H1 (cell line): ENCODE results near the gene CDC42EP4. TPM values are rescaled to one million over a fixed set of nuclear protein-coding genes. Genes with fewer than 3 reads are reported as not detected.

Source experiments
- CTCF ChIA-PET: fragments of 300-600 bp; sonication (Branson Sonifier 250); formaldehyde crosslinking; loops from one replicate; lab custom pipeline; 2021; ENCODE audit not compliant: partially characterized antibody; lab: Charles Lee
- POLR2A ChIA-PET: fragments of 300-600 bp; sonication (Branson Sonifier 250); formaldehyde crosslinking; loops from one replicate; lab custom pipeline; 2021; ENCODE audit warnings: inconsistent platforms; ENCODE audit not compliant: partially characterized antibody; lab: Charles Lee
- DNase-seq, 2 experiments: peaks; one replicate each; pipeline versions ENCODE4 v3.0.0 to v3.0.0-alpha.2; 2010 to 2022; ENCODE audit warnings: low spot score in 2 of 2, low read depth in 1 of 2, mixed read lengths in 1 of 2
- FAIRE-seq: peaks from 2 replicates; lab custom pipeline; 2011; peaks lifted over from hg19 to GRCh38; lab: Jason Lieb, UNC
- H2AFZ ChIP-seq: 2 replicates; pipeline ENCODE4 v1.8.1; 2012; ENCODE audit warnings: low read length, inconsistent platforms
- H2AK5ac ChIP-seq: 2 replicates; pipeline ENCODE4 v1.6.1; 2013; ENCODE audit warnings: low read depth, low read length
- H2BK120ac ChIP-seq: replicated peaks from 2 replicates; pipeline ENCODE3; 2013; ENCODE audit warnings: low read depth, low read length, inconsistent platforms
- H2BK12ac ChIP-seq: 2 replicates; pipeline ENCODE4 v1.6.1; 2013; ENCODE audit warnings: low read depth, low read length
- H2BK15ac ChIP-seq: 2 replicates; pipeline ENCODE4 v1.6.1; 2013; ENCODE audit warnings: low read length
- H2BK20ac ChIP-seq: 2 replicates; pipeline ENCODE4 v1.6.1; 2013; ENCODE audit warnings: low read length
- H2BK5ac ChIP-seq: 2 replicates; pipeline ENCODE4 v1.6.1; 2013; ENCODE audit warnings: low read depth, low read length
- H3K14ac ChIP-seq: 2 replicates; pipeline ENCODE4 v1.6.1; 2013; ENCODE audit warnings: inconsistent platforms; ENCODE audit not compliant: insufficient read length
- H3K18ac ChIP-seq: 2 replicates; pipeline ENCODE4 v1.6.1; 2013; ENCODE audit warnings: low read length; ENCODE audit errors: extremely low read depth
- H3K23ac ChIP-seq: 2 replicates; pipeline ENCODE4 v1.6.1; 2013; ENCODE audit warnings: inconsistent platforms; ENCODE audit not compliant: insufficient read length
- H3K23me2 ChIP-seq: 2 replicates; pipeline ENCODE4 v1.6.1; 2013; ENCODE audit warnings: low read depth, low read length
- H3K27ac ChIP-seq: 2 replicates; pipeline ENCODE4 v1.6.1; 2011; ENCODE audit warnings: low read depth, low read length, inconsistent platforms
- H3K27me3 ChIP-seq, 4 experiments: replicated peaks in 1 of 4; 1 replicate in 1 of 4; 2 replicates in 3 of 4; pipeline versions ENCODE4 v1.6.1 to v1.8.1; 2011 to 2013; ENCODE audit warnings: low read length in 3 of 4, mild to moderate bottlenecking in 3 of 4, inconsistent platforms in 2 of 4, mixed read lengths in 2 of 4, moderate library complexity in 1 of 4; ENCODE audit not compliant: control insufficient read depth in 3 of 4, insufficient read depth in 3 of 4; ENCODE audit errors: extremely low read depth in 1 of 4
- H3K36me3 ChIP-seq, 4 experiments: 2 replicates each; pipeline versions ENCODE4 v1.6.1 to v1.8.1; 2011 to 2013; ENCODE audit warnings: mild to moderate bottlenecking in 4 of 4, low read length in 3 of 4, moderate library complexity in 2 of 4, control low read depth in 1 of 4, inconsistent platforms in 1 of 4; ENCODE audit not compliant: insufficient read depth in 4 of 4, control insufficient read depth in 2 of 4
- H3K4ac ChIP-seq: replicated peaks from 2 replicates; pipeline ENCODE3; 2013; ENCODE audit warnings: low read length, low read depth, mixed read lengths, inconsistent platforms; ENCODE audit not compliant: insufficient read length
- H3K4me1 ChIP-seq, 4 experiments: replicated peaks in 1 of 4; 1 replicate in 1 of 4; 2 replicates in 3 of 4; pipeline versions ENCODE4 v1.6.1 to v1.8.1; 2011 to 2013; ENCODE audit warnings: low read length in 3 of 4, inconsistent platforms in 2 of 4, mixed read lengths in 1 of 4; ENCODE audit not compliant: insufficient read depth in 4 of 4, control insufficient read depth in 3 of 4
- H3K4me2 ChIP-seq, 2 experiments: 2 replicates each; pipeline versions ENCODE4 v1.6.1 to v1.8.1; 2011 to 2013; ENCODE audit warnings: low read depth in 2 of 2, low read length in 2 of 2, control low read depth in 1 of 2, inconsistent platforms in 1 of 2, mild to moderate bottlenecking in 1 of 2; ENCODE audit not compliant: insufficient read depth in 1 of 2
- H3K4me3 ChIP-seq, 4 experiments: fragments of 200-600, 300-600 bp in 1 of 4; sonication (generic), shearing (Covaris generic), sonication (Bioruptor Twin) in 1 of 4; 2 replicates each; pipeline versions ENCODE4 v1.5.1 to v1.8.1; 2011 to 2016; ENCODE audit warnings: low read length in 4 of 4, low read depth in 3 of 4, control low read depth in 2 of 4, inconsistent platforms in 2 of 4, mild to moderate bottlenecking in 2 of 4, mixed read lengths in 1 of 4, moderate library complexity in 1 of 4; ENCODE audit not compliant: insufficient read depth in 2 of 4; ENCODE audit errors: extremely low read depth in 1 of 4
- H3K56ac ChIP-seq: replicated peaks from 2 replicates; pipeline ENCODE3; 2013; ENCODE audit warnings: low read depth, mild to moderate bottlenecking, mixed read lengths, low read length, inconsistent platforms; ENCODE audit not compliant: insufficient read length
- H3K79me1 ChIP-seq: 2 replicates; pipeline ENCODE4 v1.6.1; 2013; ENCODE audit warnings: low read depth, low read length, control low read depth
- H3K79me2 ChIP-seq, 2 experiments: 2 replicates each; pipeline versions ENCODE4 v1.6.1 to v1.8.1; 2012 to 2013; ENCODE audit warnings: low read length in 2 of 2, mild to moderate bottlenecking in 2 of 2, inconsistent platforms in 1 of 2; ENCODE audit not compliant: insufficient read depth in 2 of 2, control insufficient read depth in 1 of 2
- H3K9ac ChIP-seq, 4 experiments: replicated peaks in 1 of 4; 1 replicate in 1 of 4; 2 replicates in 3 of 4; pipeline versions ENCODE4 v1.6.1 to v1.8.1; 2011 to 2013; ENCODE audit warnings: low read depth in 3 of 4, low read length in 3 of 4, control low read depth in 2 of 4, mild to moderate bottlenecking in 2 of 4, moderate library complexity in 2 of 4, inconsistent platforms in 1 of 4; ENCODE audit errors: extremely low read depth in 1 of 4
- H3K9me3 ChIP-seq, 2 experiments: 2 replicates each; pipeline versions ENCODE4 v1.6.1 to v1.8.1; 2012 to 2013; ENCODE audit warnings: mild to moderate bottlenecking in 2 of 2, moderate library complexity in 2 of 2, control low read depth in 1 of 2, inconsistent platforms in 1 of 2, low read depth in 1 of 2, low read length in 1 of 2, mixed read lengths in 1 of 2; ENCODE audit not compliant: insufficient read depth in 2 of 2
- H4K20me1 ChIP-seq, 2 experiments: replicated peaks in 1 of 2; 2 replicates each; pipeline versions ENCODE3 to v1.8.1; 2011 to 2013; ENCODE audit warnings: inconsistent platforms in 2 of 2, low read length in 2 of 2, mild to moderate bottlenecking in 1 of 2; ENCODE audit not compliant: insufficient read depth in 2 of 2, control insufficient read depth in 1 of 2
- H4K5ac ChIP-seq: 2 replicates; pipeline ENCODE4 v1.6.1; 2013; ENCODE audit warnings: low read length, low read depth, mixed read lengths, inconsistent platforms; ENCODE audit not compliant: insufficient read length
- H4K8ac ChIP-seq: 2 replicates; pipeline ENCODE4 v1.8.0; 2013; ENCODE audit warnings: mild to moderate bottlenecking, moderate library complexity, low read length, inconsistent platforms; ENCODE audit not compliant: insufficient read depth; ENCODE audit errors: extremely low read depth
- H4K91ac ChIP-seq: replicated peaks from 2 replicates; pipeline ENCODE3; 2013; ENCODE audit warnings: low read length, mixed read lengths, inconsistent platforms; ENCODE audit not compliant: insufficient read length
- ASH2L ChIP-seq: fragments of 200-600, 300-600 bp; sonication (generic); IDR thresholded peaks from one replicate; pipeline ENCODE4 v1.7.1; 2017; ENCODE audit warnings: low read length
- BACH1 ChIP-seq: IDR thresholded peaks from 2 replicates; pipeline ENCODE4 v1.6.1; 2012; ENCODE audit warnings: low read length, improper control_type of control experiment
- CBX8 ChIP-seq: fragments of 300-800, 300-1000 bp; sonication (generic); IDR thresholded peaks from 2 replicates; pipeline ENCODE4 v1.7.1; 2016; ENCODE audit warnings: low read depth, low read length, borderline replicate concordance
- CTBP2 ChIP-seq: IDR thresholded peaks from 2 replicates; pipeline ENCODE4 v1.7.0; 2011; ENCODE audit warnings: borderline replicate concordance, mild to moderate bottlenecking, moderate library complexity, mixed read lengths, low read length; ENCODE audit not compliant: insufficient read depth, insufficient read length
- E2F6 ChIP-seq: IDR thresholded peaks from 2 replicates; pipeline ENCODE4 v1.6.1; 2012; ENCODE audit warnings: inconsistent platforms
- EZH2 ChIP-seq: fragments of 200-600 bp; sonication (generic); IDR thresholded peaks from 2 replicates; pipeline ENCODE4 v1.7.1; 2012; ENCODE audit warnings: low read depth, mild to moderate bottlenecking, moderate library complexity, low read length, inconsistent platforms; ENCODE audit not compliant: severe bottlenecking
- HDAC6 ChIP-seq: IDR thresholded peaks from one replicate; pipeline ENCODE4 v1.7.1; 2012; ENCODE audit warnings: low read depth, mild to moderate bottlenecking, inconsistent platforms, low read length, moderate library complexity
- JUND ChIP-seq: IDR thresholded peaks from 2 replicates; pipeline ENCODE4 v1.6.1; 2011; ENCODE audit warnings: mild to moderate bottlenecking, improper control_type of control experiment, low read length
- PHF8 ChIP-seq: fragments of 200-600 bp; sonication (generic); conservative IDR thresholded peaks from 2 replicates; pipeline ENCODE4 v1.7.1; 2012; ENCODE audit warnings: low read depth, mild to moderate bottlenecking, inconsistent platforms, low read length, moderate library complexity
- POU5F1 ChIP-seq: IDR thresholded peaks from 2 replicates; pipeline ENCODE4 v1.6.1; 2011; ENCODE audit warnings: low read depth, mild to moderate bottlenecking, low read length, moderate library complexity
- SIRT6 ChIP-seq: IDR thresholded peaks from one replicate; pipeline ENCODE4 v1.7.1; 2012; ENCODE audit warnings: low read length, inconsistent platforms
- SIX5 ChIP-seq: IDR thresholded peaks from 2 replicates; pipeline ENCODE4 v1.6.1; 2011; ENCODE audit warnings: mild to moderate bottlenecking, low read depth, low read length
- SRF ChIP-seq: IDR thresholded peaks from 2 replicates; pipeline ENCODE4 v1.6.1; 2011; ENCODE audit warnings: mild to moderate bottlenecking, low read depth, low read length, moderate library complexity
- YY1 ChIP-seq: IDR thresholded peaks from 2 replicates; pipeline ENCODE4 v1.6.1; 2011; ENCODE audit warnings: low read depth, mild to moderate bottlenecking, low read length
- WGBS, 2 experiments: shearing (Covaris generic) in 1 of 2; methylation state at CpG; one replicate each; pipeline versions ENCODE4 v1.1.6 to v1.1.7; 2013 to 2015; ENCODE audit warnings: low lambda C conversion rate in 2 of 2, mixed read lengths in 2 of 2, inconsistent platforms in 1 of 2, low coverage in 1 of 2, missing lambda C conversion rate in 1 of 2; ENCODE audit not compliant: insufficient replicate concordance in 2 of 2, insufficient coverage in 1 of 2, insufficient read length in 1 of 2; ENCODE audit errors: extremely low coverage in 1 of 2, missing lambda C conversion rate in 1 of 2; 5-methylcytosine and 5-hydroxymethylcytosine counted together
- polyA plus RNA-seq, 7 experiments: library from polyadenylated mRNA; depleted of rRNA in 3 of 7; stranded (reverse) in 5 of 7; unstranded in 2 of 7; fragments of >200 nt in 5 of 7; fragments of 200-250 nt in 2 of 7; gene quantifications; 1 replicate in 5 of 7; 2 replicates in 1 of 7; 4 replicates in 1 of 7; pipeline versions ENCODE4 v1.2.1 to v1.2.3, GENCODE V29; 2011 to 2013; ENCODE audit warnings: missing spikeins in 2 of 7, mixed read lengths in 2 of 7
- total RNA-seq: library from RNA; stranded (reverse); fragmentation: NEBNext Ultra II Directional; extraction: Animal tissue kit (Norgen Biotek cat#: 25700); gene quantifications from 2 replicates; pipeline ENCODE4 v1.2.1, GENCODE V29; 2021

Gene CDC42EP4
- total and polyA plus RNA-seq, 2 of the 8 experiments (the other 6 are each of a cell fraction or from before 2014, with no cell fraction given) = 8.8 to 12.6 TPM

- H3K36me3 ChIP-seq = no peaks in the 10 kb centered on the region
- H3K79me1 ChIP-seq = no peaks in the 10 kb centered on the region
- ChIA-PET POLR2A (interaction anchor here (0.7 to 0.9 kb wide), 3 partner anchors 11 to 26 kb away, joined by 3 to 5 read pairs (median 3); no protein-coding TSS in a partner anchor), CTCF (interaction anchor here (0.8 to 1.8 kb wide), 13 partner anchors 9 to 103 kb away, joined by 3 to 9 read pairs (median 3); no protein-coding TSS in a partner anchor)
- no peak overlapping the region for H4K5ac ChIP-seq
- no peaks in the 10 kb centered on the region; a peak in 1 of 7 replicates for H3K27me3 ChIP-seq
- H2BK5ac ChIP-seq = peak overlapping the region; percentile 66; the same call in 1 of the 2 replicates
- H3K4me2 ChIP-seq = no peak overlapping the region
- no peak overlapping the region for H3K14ac ChIP-seq
- H3K23ac ChIP-seq = no peak overlapping the region
- H2BK20ac ChIP-seq = 0 out of 2 replicates have a peak overlapping the region, but pooled peaks have one; percentile 61
- H2BK120ac ChIP-seq = no peak overlapping the region
- no peak overlapping the region for H2AK5ac ChIP-seq
- H3K4ac ChIP-seq = peak overlapping the region; percentile 57
- peaks cover 5 to 27% (median 15%) of the 10 kb centered on the region in 4 experiments for H3K4me1 ChIP-seq
- peak overlapping the region; percentile 78 for H3K18ac ChIP-seq
- H3K23me2 ChIP-seq = no peaks in the 10 kb centered on the region
- H3K27ac ChIP-seq = no peak overlapping the region
- H3K56ac ChIP-seq = no peak overlapping the region
- H3K79me2 ChIP-seq = no peaks in the 10 kb centered on the region
- FAIRE-seq (no peak), DNase-seq (no peak)
- no peak overlapping the region for H3K9ac ChIP-seq
- WGBS, 2 experiments = 70% methylated on average over 6 of the region's 6 CpGs; no CpG with 5 or more reads in 1 of the 2 experiments
- no peaks in the 10 kb centered on the region for H4K20me1 ChIP-seq
- no peaks in the 10 kb centered on the region for H3K9me3 ChIP-seq
- peak overlapping the region; percentile 76 for H4K91ac ChIP-seq
- H4K8ac ChIP-seq = no peak overlapping the region; the same call in 1 of the 2 replicates
- no peak overlapping the region for H3K4me3 ChIP-seq
- no peak overlapping the region for H2AFZ ChIP-seq
- 0 out of 2 replicates have a peak overlapping the region, but pooled peaks have one; percentile 50 for H2BK12ac ChIP-seq
- H2BK15ac ChIP-seq = no peak overlapping the region; the same call in 1 of the 2 replicates
- no peak for TF ChIP-seq SRF
- no peak for TF ChIP-seq YY1
- TF ChIP-seq HDAC6 = no peak
- TF ChIP-seq SIRT6 = no peak
- TF ChIP-seq PHF8 = no peak
- TF ChIP-seq CTBP2 = no peak
- TF ChIP-seq EZH2 = no peak
- TF ChIP-seq CBX8 = no peak
- no peak for TF ChIP-seq ASH2L
- TF ChIP-seq JUND = no peak
- TF ChIP-seq SIX5 = no peak
- TF ChIP-seq E2F6 = no peak
- no peak for TF ChIP-seq BACH1
- TF ChIP-seq POU5F1 = no peak
Observed at GRCh38 chr17:73349138-73349537, 37.3 kb upstream of the CDC42EP4 start.
